ENCODE results near the gene SEMA5A.

Gene SEMA5A

DNA sequence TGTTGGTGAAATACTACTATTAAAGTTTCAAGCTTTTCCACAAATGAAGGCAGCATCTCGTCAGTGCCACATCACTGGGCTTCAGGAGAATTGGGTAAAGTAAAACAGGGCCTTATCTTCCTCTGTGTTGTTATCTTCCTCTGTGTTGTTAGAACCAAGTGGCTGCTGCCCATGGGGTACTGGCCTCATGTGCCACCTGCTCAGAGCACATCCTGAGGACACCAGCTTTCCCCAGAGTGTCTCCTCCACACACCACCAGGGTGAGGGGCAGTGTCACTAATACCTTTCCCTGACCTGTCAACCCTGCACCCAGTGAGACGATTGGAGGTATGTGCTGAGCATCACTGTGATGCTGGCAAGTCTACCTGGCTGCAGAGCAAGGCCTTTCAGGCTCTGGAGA is 499.9 kb downstream of the SEMA5A start:
- DNase-seq = no peak

DNA sequence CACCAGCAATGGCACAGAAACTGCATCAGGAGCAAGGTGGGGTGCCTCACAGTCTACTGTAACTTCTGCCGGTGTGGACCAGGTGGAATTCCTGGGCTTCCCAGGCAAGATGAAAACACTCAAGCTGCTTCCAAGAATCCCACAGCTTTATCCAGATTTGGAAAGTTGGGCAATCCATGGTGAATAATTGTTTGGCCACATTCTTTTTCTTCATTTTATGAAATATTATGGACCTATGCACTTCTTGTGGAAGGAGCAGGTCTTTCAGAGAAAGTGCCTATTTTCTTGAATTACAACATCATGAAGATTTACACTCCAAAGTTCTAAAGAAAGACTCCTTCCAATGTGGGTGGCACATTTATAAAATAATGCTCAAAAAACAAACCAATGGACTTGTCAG is 503.6 kb downstream of the SEMA5A start:
- no peak for DNase-seq

DNA sequence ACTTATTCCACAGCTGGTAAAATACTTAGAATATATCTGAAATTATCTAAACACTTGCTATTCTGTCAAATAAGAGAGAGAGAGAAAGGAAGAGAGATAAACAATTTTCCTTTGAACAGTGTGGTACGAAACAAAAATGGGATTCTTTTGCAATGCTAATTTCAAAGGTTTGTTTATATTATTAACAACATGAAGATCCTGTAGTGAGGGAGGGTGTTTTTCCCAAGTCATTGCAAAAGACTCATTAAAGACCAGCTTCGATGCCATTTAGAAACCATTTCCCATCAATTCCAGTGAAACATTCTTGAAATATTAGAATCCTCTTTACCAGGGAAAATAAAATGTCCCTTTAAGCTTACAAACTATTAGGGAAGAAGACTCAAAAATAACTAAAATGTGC is 505.4 kb downstream of the SEMA5A start:
- DNase-seq = no peak

DNA sequence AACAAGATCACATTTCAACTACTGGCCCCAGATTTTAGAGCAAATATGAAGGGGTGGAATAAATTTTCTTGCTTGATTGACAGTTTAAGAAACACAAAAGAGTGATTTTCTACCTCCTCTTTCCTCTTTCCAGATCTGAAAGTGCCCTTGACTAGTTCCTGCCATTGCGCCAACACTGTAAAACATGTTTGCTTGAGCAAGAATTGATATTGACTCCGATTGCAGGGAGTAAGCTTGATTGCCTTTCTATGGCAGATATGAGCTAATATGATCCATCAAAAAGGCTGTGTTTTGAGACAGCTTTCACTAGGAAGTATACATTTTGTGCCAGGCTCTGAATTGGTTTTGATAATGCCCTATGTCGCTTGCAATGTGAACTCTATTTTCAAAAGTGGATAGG is 508.8 kb downstream of the SEMA5A start:
- DNase-seq = no peak

DNA sequence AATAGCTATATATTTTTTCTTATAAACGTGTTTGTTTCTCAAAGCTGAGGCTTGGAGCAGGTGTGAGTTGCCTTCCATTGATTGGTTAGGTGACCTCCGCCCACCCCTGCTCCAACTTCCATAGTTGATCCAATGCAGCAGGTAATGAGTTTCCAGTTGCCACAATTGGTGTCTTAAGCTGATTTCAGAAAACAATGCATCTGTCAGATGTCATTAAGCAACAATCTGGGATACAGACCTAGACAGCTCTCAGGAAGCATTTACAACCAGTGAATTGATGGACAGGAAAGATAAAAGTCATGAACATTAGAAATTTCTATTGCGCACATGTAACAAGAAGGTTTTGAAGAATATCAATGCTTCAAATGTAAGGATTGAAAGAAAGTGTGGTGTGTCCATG is 510.5 kb downstream of the SEMA5A start:
- DNase-seq = no peak

DNA sequence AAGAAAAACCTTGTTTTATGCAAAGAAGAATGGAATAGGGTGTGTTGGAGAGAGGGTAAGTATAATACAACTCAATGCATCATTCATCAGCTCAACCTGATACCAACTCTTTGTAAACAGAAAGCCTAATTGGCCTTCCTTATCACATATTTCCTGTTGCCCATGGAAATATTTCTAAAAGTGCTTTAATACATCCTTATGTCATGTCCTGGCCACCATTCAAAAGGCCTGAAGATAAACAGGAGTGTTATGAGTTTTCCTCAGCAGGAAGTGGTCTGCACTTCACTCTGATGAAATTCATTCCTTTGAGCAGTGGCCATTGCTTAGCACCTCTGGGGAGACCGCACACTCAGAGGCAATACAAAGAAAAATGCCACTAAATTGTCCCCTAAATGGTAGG is 511.2 kb downstream of the SEMA5A start:
- DNase-seq = no peak

DNA sequence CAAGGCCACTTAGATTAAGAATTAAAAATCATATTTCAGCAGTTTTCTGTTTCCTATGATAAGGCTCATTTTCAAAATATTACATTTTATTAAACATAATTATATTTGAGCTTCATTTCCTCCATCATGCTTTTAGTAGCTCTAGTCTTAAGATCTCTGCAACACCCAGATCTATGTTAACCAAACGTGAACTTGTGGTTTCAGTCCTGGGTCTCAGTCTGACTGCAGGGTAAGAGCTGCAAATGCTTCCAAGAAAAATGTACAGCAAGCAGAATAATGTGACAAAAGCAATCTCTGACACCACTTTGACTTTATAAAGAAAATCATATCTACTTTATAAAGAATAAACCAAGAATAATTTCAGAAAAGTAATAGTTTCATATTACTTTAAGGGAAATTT is 512.4 kb downstream of the SEMA5A start:
- DNase-seq = no peak

DNA sequence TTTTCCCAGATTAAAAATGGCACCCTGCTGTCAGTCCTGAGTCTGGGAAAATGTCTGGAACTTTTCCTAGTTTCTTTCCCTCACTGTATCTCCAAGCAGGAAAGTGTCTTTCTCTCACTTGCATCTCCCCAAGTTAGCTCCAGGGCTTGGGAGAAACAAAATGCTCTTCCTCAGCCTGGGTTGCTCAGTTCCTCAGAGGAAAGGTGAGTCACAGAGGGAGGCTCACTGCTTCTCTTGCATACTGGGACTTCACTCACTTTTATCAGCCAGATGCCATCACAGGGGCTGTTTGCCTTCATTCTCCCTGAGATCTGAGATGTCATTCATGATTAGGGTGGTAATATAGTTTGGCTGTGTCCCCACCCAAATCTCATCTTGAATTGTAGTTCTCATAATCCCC is 519.9 kb downstream of the SEMA5A start:
- DNase-seq = no peak

DNA sequence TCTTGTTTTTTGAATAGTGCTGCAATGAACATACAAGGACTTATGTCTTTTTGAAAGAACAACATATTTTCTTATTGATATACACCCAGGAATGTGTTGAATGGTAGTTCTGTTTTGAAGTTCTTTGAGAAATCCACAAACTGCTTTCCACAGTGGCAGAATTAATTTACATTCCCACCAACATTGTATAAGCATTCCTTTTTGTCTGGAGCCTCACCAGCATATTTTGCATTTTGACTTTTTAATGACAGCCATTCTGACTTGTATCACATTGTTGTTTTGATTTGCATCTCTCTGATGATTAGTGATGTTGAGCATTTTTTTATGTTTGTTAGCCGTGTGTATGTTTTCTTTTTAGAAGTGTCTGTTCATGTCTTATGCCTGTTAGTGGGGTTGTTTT is 524.9 kb downstream of the SEMA5A start:
- DNase-seq = no peak

DNA sequence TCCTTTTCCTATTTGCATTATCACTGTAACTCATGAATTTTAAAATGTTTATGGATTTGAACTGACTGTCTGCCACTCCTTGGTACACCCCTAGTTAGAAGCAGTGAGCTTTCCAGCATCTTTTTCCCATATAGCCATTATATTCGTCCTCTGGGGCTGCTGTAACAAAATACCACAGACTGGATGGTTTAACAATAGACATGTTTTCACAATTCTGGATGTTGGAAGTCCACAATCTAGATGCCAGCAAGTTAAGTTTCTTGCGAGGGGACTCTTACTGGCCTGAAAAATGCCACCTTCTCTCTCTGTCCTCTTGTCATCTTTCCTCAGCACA is 530.0 kb downstream of the SEMA5A start:
- no peak for DNase-seq

DNA sequence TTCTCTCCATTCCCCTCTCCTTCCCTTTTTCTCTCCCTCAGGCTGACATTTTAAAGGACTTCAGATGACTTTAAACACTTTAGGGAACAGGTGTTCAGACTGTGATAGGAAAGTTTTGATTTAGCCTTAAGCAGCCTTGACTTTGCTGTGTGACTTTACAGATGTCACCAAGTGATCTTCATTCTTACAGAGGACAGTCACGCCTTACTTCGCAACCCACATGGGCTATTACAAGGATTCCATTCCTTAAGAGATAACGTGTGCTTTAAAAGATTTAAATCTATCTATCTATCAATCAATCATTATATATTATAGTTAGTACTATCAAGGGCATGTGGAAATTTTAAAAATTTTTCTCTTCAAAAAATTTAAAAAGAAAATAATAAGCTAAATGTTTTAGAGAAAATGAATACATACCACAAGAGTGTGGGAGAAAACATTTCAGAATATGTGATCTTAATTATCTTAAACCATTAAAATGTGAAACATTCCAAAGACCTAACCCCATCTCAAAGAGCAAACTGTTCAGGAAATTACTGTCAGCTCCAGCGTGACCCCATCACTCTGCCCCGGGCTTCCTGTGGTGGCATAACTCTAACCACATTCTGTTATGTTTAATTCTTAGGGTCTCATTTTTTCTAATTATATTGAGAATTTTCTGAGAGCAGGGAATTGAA is 530.5 kb downstream of the SEMA5A start:
- DNase-seq = no peak

DNA sequence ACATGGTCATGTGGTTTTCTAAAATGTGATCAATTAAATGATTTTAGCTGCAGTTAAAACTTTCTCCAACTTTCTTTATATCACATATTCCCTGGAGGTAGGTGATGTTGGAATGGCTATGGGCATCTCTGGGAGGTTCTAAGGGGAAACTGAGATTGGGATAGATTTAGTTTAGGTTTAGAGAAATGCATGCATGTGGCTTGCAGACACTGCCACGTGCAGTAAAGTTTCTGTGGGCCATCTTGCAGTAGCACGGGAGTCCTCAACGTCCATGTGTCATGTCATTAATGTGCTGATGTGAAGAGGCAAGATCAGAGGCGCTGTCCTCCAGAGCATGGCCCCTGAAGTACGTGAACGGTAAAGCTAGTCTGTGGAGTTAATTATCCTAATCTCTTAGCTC is 532.7 kb downstream of the SEMA5A start:
- DNase-seq = no peak

DNA sequence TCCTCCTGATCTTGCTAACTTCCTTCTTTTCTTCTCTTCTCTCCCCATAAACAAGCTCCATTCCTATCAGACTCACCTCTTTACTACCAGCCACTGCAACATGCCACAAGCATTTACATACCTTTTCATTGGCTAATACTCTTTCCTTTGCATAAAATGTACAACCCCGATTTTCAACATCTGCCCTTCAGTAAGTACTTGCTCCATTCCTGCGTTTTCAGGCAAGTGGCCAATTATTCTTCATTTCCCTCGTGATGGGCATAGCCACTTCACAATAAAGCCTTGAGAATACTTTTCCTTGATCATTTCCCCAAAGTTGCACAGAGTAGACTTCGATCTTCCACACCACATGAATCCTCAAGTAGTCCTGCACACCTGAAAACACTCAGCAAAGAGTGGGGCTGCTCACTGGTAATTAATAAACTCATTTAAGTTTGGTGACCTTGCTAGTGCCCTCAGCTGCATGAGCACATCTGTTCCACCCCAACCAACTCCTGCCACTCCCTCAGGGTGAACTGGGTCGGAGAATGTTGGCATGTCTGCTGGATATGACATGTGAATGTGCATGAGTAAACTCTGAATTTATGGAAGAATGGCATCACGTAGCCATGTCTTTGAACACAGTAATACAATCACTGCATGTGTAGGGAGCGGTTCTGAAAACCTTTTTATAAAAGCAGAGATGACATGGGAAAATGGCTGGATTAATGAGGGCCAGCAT is 535.8 kb downstream of the SEMA5A start:
- DNase-seq = no peak

DNA sequence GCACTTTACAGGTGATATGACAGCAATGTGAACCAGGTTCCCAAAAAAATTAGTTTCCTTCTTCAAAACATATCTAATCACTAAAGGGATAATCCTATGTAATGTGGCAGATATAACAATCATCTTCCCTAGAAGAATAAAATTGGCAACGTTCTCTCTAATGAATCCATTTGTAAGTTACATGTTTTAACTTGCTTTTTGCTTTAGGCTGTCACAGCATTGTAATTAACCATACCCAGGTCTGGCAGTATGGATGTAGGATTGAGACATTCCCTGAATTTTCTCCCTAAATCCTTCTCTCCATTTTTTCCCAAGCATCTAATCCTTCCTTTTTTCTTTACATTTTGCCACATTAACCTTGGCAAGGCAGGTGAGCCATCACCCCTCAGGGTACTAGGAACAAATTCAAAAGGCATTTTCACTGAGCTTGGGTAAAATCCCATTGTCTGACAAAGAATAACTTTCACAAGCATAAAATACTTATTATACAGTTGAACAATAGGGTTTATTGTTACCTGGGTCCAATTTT is 548.3 kb downstream of the SEMA5A start:
- DNase-seq = no peak

DNA sequence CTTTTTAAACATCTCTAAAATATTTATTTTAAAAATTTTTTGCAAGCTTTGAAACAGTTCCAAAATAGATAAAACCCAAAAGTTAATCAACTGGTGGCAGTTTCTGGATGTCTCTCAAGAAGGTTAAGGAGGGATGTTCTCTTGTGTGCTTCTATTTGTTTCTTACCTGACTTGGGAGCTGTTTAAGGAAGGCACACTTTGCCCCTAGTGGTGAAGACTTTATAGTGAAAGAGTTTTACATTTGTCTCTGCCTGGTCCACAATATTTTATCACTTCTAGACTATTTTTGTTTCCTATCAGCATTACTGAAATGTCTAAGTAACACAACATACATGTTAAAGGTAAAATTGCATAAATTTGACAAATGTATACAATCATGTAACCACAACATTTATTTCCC is 552.8 kb downstream of the SEMA5A start:
- DNase-seq = no peak

Data from CD4-positive, alpha-beta T cell treated with Interferon alpha-2 for 1 hour (primary cell).